Vagina (tissue), 2 donors: Measurements from ENCODE around the gene SETBP1. TPM values are rescaled to one million over a fixed set of nuclear protein-coding genes. Genes with fewer than 3 reads are reported as not detected.

Source experiments
- DNase-seq, 2 donors: peaks; one replicate each; pipeline ENCODE4 v3.0.0-alpha.2; 2017; ENCODE audit errors: extremely low spot score in 2 of 2
- H3K27ac ChIP-seq: fragments of 200-600 bp; sonication (generic); one replicate; pipeline ENCODE4 v1.5.1; 2019
- H3K27me3 ChIP-seq: fragments of 200-600 bp; sonication (generic); one replicate; pipeline ENCODE4 v1.5.1; 2019
- H3K36me3 ChIP-seq, 2 donors: fragments of 200-600 bp; sonication (generic); one replicate each; pipeline ENCODE4 v1.5.1; 2017 to 2019
- H3K4me1 ChIP-seq: fragments of 200-600 bp; sonication (generic); one replicate; pipeline ENCODE4 v1.5.1; 2019
- H3K4me3 ChIP-seq, 2 donors: fragments of 200-600 bp; sonication (generic); 1 replicate in 1 of 2; 2 replicates in 1 of 2; pipeline ENCODE4 v1.5.1; 2016 to 2019
- H3K9me3 ChIP-seq: fragments of 200-600 bp; sonication (generic); one replicate; pipeline ENCODE4 v1.5.1; 2019
- CTCF ChIP-seq, 3 experiments: fragments of 450-650 bp in 2 of 3; fragments of 200-600 bp in 1 of 3; sonication (generic) in 1 of 3; IDR thresholded peaks; one replicate each; pipeline ENCODE4 v1.5.1; 2017 to 2019; ENCODE audit warnings: antibody characterized with exemption in 3 of 3, mild to moderate bottlenecking in 2 of 3, moderate library complexity in 2 of 3
- POLR2A ChIP-seq, 2 donors: fragments of 450-650 bp; IDR thresholded peaks; one replicate each; pipeline ENCODE4 v1.6.1; 2017; ENCODE audit warnings: antibody characterized with exemption in 2 of 2, mild to moderate bottlenecking in 2 of 2, moderate library complexity in 2 of 2
- POLR2AphosphoS5 ChIP-seq, 2 donors: sonication (generic); formaldehyde crosslinking; IDR thresholded peaks; one replicate each; pipeline ENCODE4 v1.9.0; 2017; ENCODE audit warnings: antibody characterized with exemption in 2 of 2, mild to moderate bottlenecking in 2 of 2, low read depth in 1 of 2; ENCODE audit not compliant: insufficient read depth in 1 of 2
- intact Hi-C: fragments of 100-400 bp; cut with DNase I; formaldehyde crosslinking; loops from one replicate; pipeline ENCODE4 v1.15.1; 2023
- total RNA-seq: library from RNA; depleted of rRNA; stranded (reverse); fragments of >200 nt; gene quantifications from one replicate; pipeline ENCODE4 v1.2.3, GENCODE V29; 2016

SETBP1 gene
- total RNA-seq, 1 donor from 2014 or later: 38.1 TPM

GRCh38 chr18:44651918-44652572, 28.6 kb upstream of the SETBP1 start:
- Histone ChIP-seq H3K9me3 (no peaks in the 10 kb centered on the region), H3K4me1 (no peaks in the 10 kb centered on the region), H3K36me3 (no peaks in the 10 kb centered on the region), H3K27me3 (no peaks in the 10 kb centered on the region), H3K27ac (no peak overlapping the region), H3K4me3 (no peak overlapping the region)
- TF ChIP-seq POLR2A (IDR thresholded peaks at IDR 0.05): no peak
- TF ChIP-seq POLR2AphosphoS5 (IDR thresholded peaks at IDR 0.05; ENCODE audit: insufficient read depth in 1 of 2, low read depth in 1 of 2): no peak
- no peak for TF ChIP-seq CTCF (IDR thresholded peaks at IDR 0.05)
- no peak for DNase-seq
- intact Hi-C loops: no loop called here

DNA sequence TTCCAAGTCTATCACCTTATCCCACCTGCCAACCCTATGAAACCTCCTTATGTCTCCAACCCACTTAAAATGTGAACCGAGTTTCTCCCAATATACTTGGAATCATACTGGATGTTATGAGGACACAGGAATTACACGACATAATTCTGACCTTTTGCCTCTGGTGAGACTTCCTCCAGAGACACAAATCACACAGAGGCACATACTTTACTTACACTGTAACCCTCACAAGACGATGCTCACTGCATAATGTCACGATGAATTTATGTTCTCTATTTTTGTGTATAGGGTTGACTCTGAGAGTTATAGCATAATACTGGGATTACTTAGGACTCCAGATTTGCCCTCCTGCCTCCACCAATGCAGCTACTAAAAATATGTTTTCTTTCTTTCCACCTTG, 28.0 kb upstream of the SETBP1 start:
- Histone ChIP-seq H3K9me3 (no peaks in the 10 kb centered on the region), H3K36me3 (no peaks in the 10 kb centered on the region), H3K27me3 (no peaks in the 10 kb centered on the region), H3K4me1 (no peaks in the 10 kb centered on the region), H3K4me3 (no peak overlapping the region), H3K27ac (no peak overlapping the region)
- intact Hi-C loops: no loop called here
- TF ChIP-seq CTCF (IDR thresholded peaks at IDR 0.05): no peak
- TF ChIP-seq POLR2A (IDR thresholded peaks at IDR 0.05): no peak
- no peak for TF ChIP-seq POLR2AphosphoS5 (IDR thresholded peaks at IDR 0.05; ENCODE audit: insufficient read depth in 1 of 2, low read depth in 1 of 2)
- no peak for DNase-seq

- TF ChIP-seq CTCF (IDR thresholded peaks at IDR 0.05) (no peak), POLR2AphosphoS5 (IDR thresholded peaks at IDR 0.05; ENCODE audit: insufficient read depth in 1 of 2, low read depth in 1 of 2) (no peak)
- H3K27ac ChIP-seq: no peak overlapping the region
Measured at GRCh38 chr18:44654573-44654972, 26.1 kb upstream of the SETBP1 start.

GRCh38 chr18:44655435-44655834, 25.3 kb upstream of the SETBP1 start:
- H3K27ac ChIP-seq: no peak overlapping the region
- H3K4me1 ChIP-seq: no peaks in the 10 kb centered on the region
- intact Hi-C loops: no loop called here
- H3K9me3 ChIP-seq: no peaks in the 10 kb centered on the region
- no peak overlapping the region for H3K4me3 ChIP-seq
- DNase-seq: no peak
- TF ChIP-seq POLR2A (IDR thresholded peaks at IDR 0.05) (no peak), CTCF (IDR thresholded peaks at IDR 0.05) (no peak), POLR2AphosphoS5 (IDR thresholded peaks at IDR 0.05; ENCODE audit: insufficient read depth in 1 of 2, low read depth in 1 of 2) (no peak)
- H3K36me3 ChIP-seq: no peaks in the 10 kb centered on the region
- H3K27me3 ChIP-seq: no peaks in the 10 kb centered on the region

More at GRCh38 chr18:44654573-44654972, 26.1 kb upstream of the SETBP1 start:
- H3K9me3 ChIP-seq: no peaks in the 10 kb centered on the region
- intact Hi-C loops: no loop called here
- no peak overlapping the region for H3K4me3 ChIP-seq
- no peaks in the 10 kb centered on the region for H3K27me3 ChIP-seq
- no peaks in the 10 kb centered on the region for H3K36me3 ChIP-seq
- H3K4me1 ChIP-seq: no peaks in the 10 kb centered on the region
- DNase-seq: no peak

- H3K4me3 ChIP-seq: no peak overlapping the region
- no peaks in the 10 kb centered on the region for H3K27me3 ChIP-seq
- TF ChIP-seq CTCF (IDR thresholded peaks at IDR 0.05) (no peak), POLR2AphosphoS5 (IDR thresholded peaks at IDR 0.05; ENCODE audit: insufficient read depth in 1 of 2, low read depth in 1 of 2) (no peak), POLR2A (IDR thresholded peaks at IDR 0.05) (no peak)
- H3K4me1 ChIP-seq: no peaks in the 10 kb centered on the region
- H3K9me3 ChIP-seq: no peaks in the 10 kb centered on the region
- H3K27ac ChIP-seq: no peak overlapping the region
- DNase-seq: no peak
- no peaks in the 10 kb centered on the region for H3K36me3 ChIP-seq
- intact Hi-C loops: no loop called here
Measured at GRCh38 chr18:44659771-44660170, 20.9 kb upstream of the SETBP1 start.
